ENCODE measurements around the gene ABCC1. TPM values are rescaled to one million over a fixed set of nuclear protein-coding genes. Genes with fewer than 3 reads are reported as not detected.

Gene ABCC1
- polyA plus RNA-seq, 1 donor (not counting 4 experiments of a cell fraction or from before 2014, with no cell fraction given) = 19.4 TPM

- Histone ChIP-seq H3K4me3 (ENCODE audit: control insufficient read depth in 2 of 3, extremely low read depth in 1 of 3, insufficient read depth in 2 of 3, low read depth in 1 of 3, low read length in 3 of 3) (no peak overlapping the region), H3K36me3 (ENCODE audit: control insufficient read depth in 2 of 2, extremely low read depth in 1 of 2, insufficient read depth in 2 of 2, low read length in 2 of 2) (peaks cover 16 to 28% of the 10 kb centered on the region in 2 experiments), H3K9me3 (ENCODE audit: control insufficient read depth, low read depth, low read length) (no peaks in the 10 kb centered on the region), H3K9ac (ENCODE audit: control insufficient read depth, extremely low read depth, insufficient read depth, low read length) (no peak overlapping the region), H3K27me3 (ENCODE audit: control insufficient read depth, extremely low read depth, insufficient read depth, low read length) (no peaks in the 10 kb centered on the region), H3K4me1 (ENCODE audit: control insufficient read depth, extremely low read depth, insufficient read depth, low read length) (peaks cover 21% of the 10 kb centered on the region), H3K4me2 (ENCODE audit: control insufficient read depth, extremely low read depth, insufficient read depth, low read depth, low read length) (no peak overlapping the region), H4K20me1 (ENCODE audit: control insufficient read depth, extremely low read depth, insufficient read depth, low read length) (peaks cover 9% of the 10 kb centered on the region), H3K79me2 (ENCODE audit: control insufficient read depth, insufficient read depth, low read length) (peaks cover 3% of the 10 kb centered on the region), H2AFZ (ENCODE audit: control insufficient read depth, low read length) (no peak overlapping the region), H3K9me1 (ENCODE audit: control insufficient read depth, extremely low read depth, insufficient read depth, low read length) (peaks cover 4% of the 10 kb centered on the region), H3K27ac (ENCODE audit: control insufficient read depth, insufficient read depth, low read length) (no peak overlapping the region)
- TF ChIP-seq CTCF (optimal IDR thresholded peaks at IDR 0.05 in 1 of 3, IDR thresholded peaks at IDR 0.05 in 1 of 3, conservative IDR thresholded peaks at IDR 0.05 in 1 of 3; ENCODE audit: extremely low read depth in 1 of 3, insufficient read depth in 2 of 3, low read length in 3 of 3) (no peak), EZH2 (IDR thresholded peaks at IDR 0.05; ENCODE audit: low read length) (no peak)
- no peak for DNase-seq (ENCODE audit: low read depth, low spot score)
- FAIRE-seq = no peak
- dilution Hi-C loops (cut with MboI; ENCODE audit: extremely low pct_ligation_motif_present, low sequenced_read_pairs) = no loop called here
Observed at GRCh38 chr16:16017812-16018211, 68.4 kb downstream of the ABCC1 start.

GRCh38 chr16:16018705-16019104 is 69.3 kb downstream of the ABCC1 start:
- no peaks in the 10 kb centered on the region for H3K27me3 ChIP-seq (ENCODE audit: control insufficient read depth, extremely low read depth, insufficient read depth, low read length)
- no peaks in the 10 kb centered on the region for H3K9me3 ChIP-seq (ENCODE audit: control insufficient read depth, low read depth, low read length)
- no peak for TF ChIP-seq EZH2 (IDR thresholded peaks at IDR 0.05; ENCODE audit: low read length)
- TF ChIP-seq CTCF (optimal IDR thresholded peaks at IDR 0.05 in 1 of 3, IDR thresholded peaks at IDR 0.05 in 1 of 3, conservative IDR thresholded peaks at IDR 0.05 in 1 of 3; ENCODE audit: extremely low read depth in 1 of 3, insufficient read depth in 2 of 3, low read length in 3 of 3) = no peak
- no peak overlapping the region for H2AFZ ChIP-seq (ENCODE audit: control insufficient read depth, low read length)
- peaks cover 4% of the 10 kb centered on the region for H3K9me1 ChIP-seq (ENCODE audit: control insufficient read depth, extremely low read depth, insufficient read depth, low read length)
- no peak overlapping the region for H3K4me3 ChIP-seq (ENCODE audit: control insufficient read depth in 2 of 3, extremely low read depth in 1 of 3, insufficient read depth in 2 of 3, low read depth in 1 of 3, low read length in 3 of 3)
- FAIRE-seq = no peak
- H4K20me1 ChIP-seq (ENCODE audit: control insufficient read depth, extremely low read depth, insufficient read depth, low read length) = peaks cover 9% of the 10 kb centered on the region
- no peak overlapping the region for H3K4me2 ChIP-seq (ENCODE audit: control insufficient read depth, extremely low read depth, insufficient read depth, low read depth, low read length)
- H3K9ac ChIP-seq (ENCODE audit: control insufficient read depth, extremely low read depth, insufficient read depth, low read length) = no peak overlapping the region
- dilution Hi-C loops (cut with MboI; ENCODE audit: extremely low pct_ligation_motif_present, low sequenced_read_pairs) = no loop called here
- H3K4me1 ChIP-seq (ENCODE audit: control insufficient read depth, extremely low read depth, insufficient read depth, low read length) = peaks cover 21% of the 10 kb centered on the region
- H3K27ac ChIP-seq (ENCODE audit: control insufficient read depth, insufficient read depth, low read length) = no peak overlapping the region
- peaks cover 3% of the 10 kb centered on the region for H3K79me2 ChIP-seq (ENCODE audit: control insufficient read depth, insufficient read depth, low read length)
- DNase-seq (ENCODE audit: low read depth, low spot score) = no peak
- peaks cover 11 to 29% of the 10 kb centered on the region in 2 experiments for H3K36me3 ChIP-seq (ENCODE audit: control insufficient read depth in 2 of 2, extremely low read depth in 1 of 2, insufficient read depth in 2 of 2, low read length in 2 of 2)
